Measurements from ENCODE around the gene STX4.

DNA sequence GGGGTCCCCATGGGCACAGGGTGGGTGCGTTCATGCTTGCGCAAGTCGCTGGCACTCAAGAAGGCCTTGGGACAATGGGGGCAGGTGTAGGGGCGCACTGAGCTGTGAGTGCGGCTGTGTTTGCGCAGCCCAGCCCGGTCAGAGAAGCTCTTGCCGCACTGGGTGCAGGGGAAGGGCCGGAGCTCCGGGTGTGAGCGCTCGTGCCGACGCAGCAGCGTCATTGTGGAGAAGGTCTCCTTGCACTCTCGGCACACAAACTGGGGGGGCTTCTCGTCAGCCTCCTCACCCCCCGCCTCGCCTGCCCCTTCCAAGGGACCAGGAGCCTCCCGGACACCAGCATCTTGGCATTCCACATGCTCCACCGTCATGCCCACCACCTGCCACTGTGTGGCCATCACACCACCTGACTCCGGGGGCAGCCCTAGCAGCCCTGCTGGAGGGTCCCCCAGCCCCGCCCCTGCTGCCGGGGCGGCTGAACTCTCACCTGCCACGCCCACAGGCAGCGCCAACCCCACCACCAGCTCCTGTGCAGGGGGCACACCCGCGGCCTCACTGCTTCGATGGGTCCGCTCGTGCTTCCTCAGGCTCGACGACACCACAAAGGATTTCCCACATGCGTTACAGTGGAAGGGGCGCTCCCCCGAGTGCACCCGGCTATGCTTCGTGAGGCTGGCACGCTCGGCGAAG is 27.9 kb downstream of the STX4 start:
- TF ChIP-seq, protein P1, sequence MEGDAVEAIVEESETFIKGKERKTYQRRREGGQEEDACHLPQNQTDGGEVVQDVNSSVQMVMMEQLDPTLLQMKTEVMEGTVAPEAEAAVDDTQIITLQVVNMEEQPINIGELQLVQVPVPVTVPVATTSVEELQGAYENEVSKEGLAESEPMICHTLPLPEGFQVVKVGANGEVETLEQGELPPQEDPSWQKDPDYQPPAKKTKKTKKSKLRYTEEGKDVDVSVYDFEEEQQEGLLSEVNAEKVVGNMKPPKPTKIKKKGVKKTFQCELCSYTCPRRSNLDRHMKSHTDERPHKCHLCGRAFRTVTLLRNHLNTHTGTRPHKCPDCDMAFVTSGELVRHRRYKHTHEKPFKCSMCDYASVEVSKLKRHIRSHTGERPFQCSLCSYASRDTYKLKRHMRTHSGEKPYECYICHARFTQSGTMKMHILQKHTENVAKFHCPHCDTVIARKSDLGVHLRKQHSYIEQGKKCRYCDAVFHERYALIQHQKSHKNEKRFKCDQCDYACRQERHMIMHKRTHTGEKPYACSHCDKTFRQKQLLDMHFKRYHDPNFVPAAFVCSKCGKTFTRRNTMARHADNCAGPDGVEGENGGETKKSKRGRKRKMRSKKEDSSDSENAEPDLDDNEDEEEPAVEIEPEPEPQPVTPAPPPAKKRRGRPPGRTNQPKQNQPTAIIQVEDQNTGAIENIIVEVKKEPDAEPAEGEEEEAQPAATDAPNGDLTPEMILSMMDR (IDR thresholded peaks at IDR 0.05) = no peak
- TF ChIP-seq POLR2A (IDR thresholded peaks at IDR 0.05) = no peak

Data from esophagus squamous epithelium (tissue), 4 donors.